Sciatic nerve (tissue), 2 donors: ENCODE measurements around the gene TNFSF11. TPM values are rescaled to one million over a fixed set of nuclear protein-coding genes. Genes with fewer than 3 reads are reported as not detected.
A peak's percentile ranks its signal among the peaks of the same experiment; 100 is the strongest.
"Not testable (repeated sequence)": the region's sequence is repeated elsewhere in the genome, so short reads cannot be mapped to it uniquely, and the experiment has no call there.

Experiments used
- ATAC-seq: fragments of 200-7000 bp; cut with Tn5 transposase; one replicate; pipeline ENCODE4 v1.9.1; 2020; ENCODE audit warnings: mild to moderate bottlenecking, moderate library complexity
- DNase-seq: peaks from one replicate; pipeline ENCODE4 v3.0.0-alpha.2; 2020; ENCODE audit warnings: low spot score
- intact Hi-C: fragments of 100-400 bp; cut with DNase I; formaldehyde crosslinking; loops from one replicate; pipeline ENCODE4 v1.14.2; 2022
- total RNA-seq: library from RNA; stranded (reverse); fragmentation: NEBNext Ultra II Directional; extraction: Animal tissue kit (Norgen Biotek cat#: 25700); gene quantifications from one replicate; pipeline ENCODE4 v1.2.1, GENCODE V29; 2021
- donor health status: DM: no; HTN: no; CAD: no.
- donor health status: DM: no; HTN: no; CAD: no.

Gene TNFSF11
- total RNA-seq, 1 donor from 2014 or later, result not detected

GRCh38 chr13:42559057-42559456 lies 14.9 kb upstream of the TNFSF11 start:
- intact Hi-C loops, result no loop called here
- no peak for DNase-seq
- no peak for ATAC-seq

DNA sequence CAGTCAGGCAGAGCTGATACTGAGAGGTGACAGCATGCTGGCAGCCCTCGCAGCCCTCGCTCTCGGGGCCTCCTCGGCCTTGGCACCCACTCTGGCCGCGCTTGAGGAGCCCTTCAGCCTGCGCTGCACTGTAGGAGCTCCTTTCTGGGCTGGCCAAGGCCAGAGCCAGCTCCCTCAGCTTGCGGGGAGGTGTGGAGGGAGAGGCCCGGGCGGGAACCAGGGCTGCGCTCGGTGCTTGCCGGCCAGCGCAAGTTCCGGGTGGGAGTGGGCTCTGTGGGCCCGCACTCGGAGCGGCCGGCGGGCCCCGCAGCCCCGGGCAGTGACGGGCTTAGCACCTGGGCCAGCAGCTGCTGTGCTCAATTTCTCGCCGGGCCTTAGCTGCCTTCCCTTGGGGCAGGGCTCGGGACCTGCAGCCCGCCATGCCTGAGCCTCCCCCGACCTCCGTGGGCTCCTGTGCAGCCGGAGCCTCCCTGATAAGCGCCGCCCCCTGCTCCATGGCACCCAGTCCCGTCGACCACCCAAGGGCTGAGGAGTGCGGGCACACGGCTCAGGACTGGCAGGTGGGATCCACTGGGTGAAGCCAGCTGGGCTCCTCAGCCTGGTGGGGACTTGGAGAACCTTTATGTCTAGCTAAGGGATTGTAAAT lies 14.3 kb upstream of the TNFSF11 start:
- ATAC-seq, intact Hi-C loops, DNase-seq: not testable (repeated sequence)

DNA sequence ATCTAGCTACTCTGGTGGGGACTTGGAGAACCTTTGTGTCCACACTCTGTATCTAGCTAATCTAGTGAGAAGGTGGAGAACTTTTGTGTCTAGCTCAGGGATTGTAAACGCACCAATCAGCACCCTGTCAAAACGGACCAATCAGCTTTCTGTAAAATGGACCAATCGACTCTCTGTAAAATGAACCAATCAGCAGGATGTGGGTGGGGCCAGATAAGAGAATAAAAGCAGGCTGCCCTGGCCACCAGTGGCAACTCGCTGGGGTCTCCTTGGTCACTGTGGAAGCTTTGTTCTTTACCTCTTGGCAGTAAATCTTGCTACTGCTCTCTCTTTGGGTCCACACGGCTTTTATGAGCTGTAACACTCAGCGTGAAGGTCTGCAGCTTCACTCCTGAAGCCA lies 13.6 kb upstream of the TNFSF11 start:
- intact Hi-C loops, ATAC-seq, DNase-seq: not testable (repeated sequence)

- no peak for ATAC-seq
- intact Hi-C loops, result no loop called here
- DNase-seq, result no peak
Measured at GRCh38 chr13:42561752-42562467, 12.0 kb upstream of the TNFSF11 start.

DNA sequence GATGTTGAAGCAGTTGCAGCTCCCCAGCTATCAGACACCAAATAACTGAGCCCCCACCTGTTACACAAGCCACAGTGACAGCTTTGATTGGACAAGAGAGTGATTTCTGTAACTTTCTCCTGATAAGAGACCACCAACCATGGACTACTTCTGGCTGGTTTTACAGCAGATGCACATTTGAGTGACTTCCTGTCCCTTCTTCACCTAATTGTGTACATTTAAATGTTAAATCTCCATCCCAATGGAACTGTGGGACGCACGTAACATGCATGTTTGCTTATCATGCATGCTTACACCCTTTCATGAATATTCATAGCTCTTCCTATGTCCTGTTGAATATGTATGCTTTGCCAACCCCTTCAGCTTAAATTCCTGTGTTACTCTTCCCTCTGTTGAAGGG lies 6.0 kb upstream of the TNFSF11 start:
- no peak for DNase-seq
- no peak for ATAC-seq
- intact Hi-C loops, result no loop called here

DNA sequence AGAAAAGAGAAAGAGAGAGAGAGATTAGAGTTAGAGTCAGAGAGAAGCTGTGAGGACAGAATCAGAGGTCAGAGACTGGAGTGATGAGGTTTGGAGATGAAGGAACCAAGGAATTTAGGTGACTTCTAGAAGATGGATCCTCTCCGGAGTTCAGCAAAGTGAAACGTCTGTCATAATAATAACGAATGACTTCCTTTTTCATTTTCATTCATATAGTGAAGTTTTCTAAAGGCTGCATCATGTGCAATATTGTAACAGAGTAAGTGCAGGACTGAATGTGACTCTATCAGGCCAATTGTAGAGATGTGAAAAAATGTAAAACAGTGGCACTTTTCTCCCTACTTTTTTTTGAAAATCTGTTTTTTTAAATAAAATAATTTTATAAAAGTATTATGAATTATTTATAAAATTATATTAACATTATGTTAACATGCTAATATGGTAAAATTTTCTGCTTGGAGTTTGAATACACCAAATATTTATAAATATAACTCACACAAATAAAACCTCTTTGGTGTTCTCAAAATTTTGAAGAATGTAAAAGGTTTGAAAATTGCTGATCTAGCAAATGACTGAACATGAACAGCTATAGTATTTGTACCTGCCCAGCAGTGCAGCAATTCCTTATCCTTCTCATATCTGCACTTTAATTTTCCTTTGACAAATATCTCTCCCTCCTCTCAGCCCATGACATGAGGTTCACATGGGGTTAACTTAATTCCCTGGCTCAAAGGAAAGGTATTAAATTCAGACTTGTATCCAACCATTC lies 4.2 kb upstream of the TNFSF11 start:
- ATAC-seq, result no peak
- no peak for DNase-seq
- intact Hi-C loops, result no loop called here

DNA sequence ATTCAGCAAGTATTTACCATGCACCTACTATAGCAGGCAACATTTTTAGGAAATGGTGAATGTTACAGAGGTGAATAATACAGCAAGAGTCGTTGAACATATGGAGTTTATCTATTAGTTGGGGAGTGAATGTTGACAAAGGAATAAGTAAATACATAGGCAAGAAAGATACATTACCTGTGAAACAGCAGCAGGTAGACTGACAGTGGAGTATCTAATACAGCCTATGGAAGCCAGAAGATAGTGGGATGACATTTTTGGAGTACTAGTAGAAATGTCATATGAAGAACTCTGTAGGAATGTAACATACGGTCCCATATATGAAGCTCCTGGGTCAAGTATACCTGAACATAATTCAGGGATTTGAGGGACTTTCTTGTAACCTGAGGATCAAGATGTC lies 2.1 kb upstream of the TNFSF11 start:
- intact Hi-C loops, result no loop called here
- no peak for DNase-seq

GRCh38 chr13:42574435-42575311 lies 721 bp downstream of the TNFSF11 start:
- no peak for DNase-seq
- no peak for ATAC-seq
- intact Hi-C loops, result no loop called here

More for the DNA sequence above, 2.1 kb upstream of the TNFSF11 start:
- ATAC-seq, result no peak

DNA sequence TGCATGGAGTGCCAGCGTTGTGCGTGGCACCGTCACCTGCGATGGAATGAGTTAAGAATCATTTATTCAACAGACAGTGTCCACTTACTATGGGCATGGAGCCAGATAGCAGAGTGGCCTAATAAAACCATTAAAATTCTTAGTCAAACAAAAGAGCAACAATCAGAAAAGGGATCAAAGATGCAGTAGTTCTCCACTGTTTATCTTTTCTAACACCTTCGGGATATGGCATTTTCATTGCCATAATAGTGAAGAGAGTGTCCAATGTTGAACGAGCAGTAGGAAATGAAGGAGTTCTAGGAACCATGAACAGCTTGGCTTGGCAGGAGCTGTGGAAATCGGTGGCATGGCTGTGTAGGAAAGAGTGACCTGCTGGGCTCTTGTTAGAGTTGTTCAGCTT lies 2.0 kb downstream of the TNFSF11 start:
- DNase-seq (no peak), ATAC-seq (no peak)
- intact Hi-C loops, result no loop called here

- DNase-seq (no peak), ATAC-seq (no peak)
- intact Hi-C loops, result no loop called here
Measured at GRCh38 chr13:42577538-42577937, 3.6 kb downstream of the TNFSF11 start.

- DNase-seq, result no peak
- intact Hi-C loops, result no loop called here
- ATAC-seq, result no peak
Measured at GRCh38 chr13:42580644-42581043, 6.7 kb downstream of the TNFSF11 start.

DNA sequence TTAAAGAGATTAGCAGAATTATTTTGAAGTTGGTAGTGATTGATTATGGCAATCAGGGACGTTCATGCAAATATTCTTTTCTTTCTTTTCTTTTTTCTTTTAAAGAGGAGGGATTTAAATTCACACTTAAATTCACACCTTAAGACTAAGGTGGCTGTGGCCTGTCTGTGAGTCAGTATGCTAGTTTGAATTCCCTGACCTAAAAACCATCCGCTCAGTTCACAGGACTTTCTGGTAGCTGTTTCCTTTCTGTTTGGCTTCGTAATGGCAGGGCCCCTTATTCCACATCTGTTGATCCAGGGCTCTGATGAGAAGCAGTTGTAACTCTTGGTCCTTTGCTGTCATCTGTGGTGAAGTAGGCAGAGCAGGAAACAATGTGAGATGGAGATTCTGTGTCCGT lies 7.5 kb downstream of the TNFSF11 start:
- intact Hi-C loops, result no loop called here
- no peak for DNase-seq
- ATAC-seq, result no peak

GRCh38 chr13:42591602-42592001 lies 17.6 kb downstream of the TNFSF11 start:
- intact Hi-C loops, result no loop called here
- no peak for DNase-seq
- ATAC-seq, result no peak

- DNase-seq (no peak), ATAC-seq (no peak)
- intact Hi-C loops, result no loop called here
Measured at GRCh38 chr13:42592915-42593900, 19.3 kb downstream of the TNFSF11 start.

GRCh38 chr13:42594481-42595252 lies 20.7 kb downstream of the TNFSF11 start:
- DNase-seq (peak; percentile 74), ATAC-seq (peak; percentile 96)
- intact Hi-C loops, result no loop called here

DNA sequence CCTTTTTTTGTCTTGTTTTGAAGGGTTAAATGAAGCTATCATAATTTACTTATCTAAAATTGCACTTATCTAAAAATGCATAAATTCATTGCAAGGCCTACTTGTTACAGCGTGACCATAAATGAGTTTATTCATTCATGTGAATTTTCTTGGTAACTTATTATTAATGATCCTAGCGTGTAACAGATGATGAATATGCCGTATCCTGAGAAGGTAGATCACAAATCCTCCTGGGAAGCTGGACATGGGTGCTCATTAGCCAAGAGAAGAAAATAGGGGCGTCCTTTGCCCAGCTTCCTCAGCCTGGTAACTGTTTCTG lies 21.3 kb downstream of the TNFSF11 start:
- intact Hi-C loops, result no loop called here
- ATAC-seq (no peak), DNase-seq (no peak)

GRCh38 chr13:42597505-42597904 lies 23.6 kb downstream of the TNFSF11 start:
- no peak for ATAC-seq
- no peak for DNase-seq
- intact Hi-C loops, result no loop called here
